Stimulated activated CD8-positive, alpha-beta memory T cell treated with anti-CD3 and anti-CD28 coated beads, Interleukin-2, amount 100 ng/mL, for 1 hour (primary cell): ENCODE data around the gene BTBD3.

Experiments
- DNase-seq, 2 donors: peaks; one replicate each; pipeline ENCODE4 v3.0.0-alpha.2; 2020; ENCODE audit warnings: low read depth in 2 of 2

The BTBD3 gene

DNA sequence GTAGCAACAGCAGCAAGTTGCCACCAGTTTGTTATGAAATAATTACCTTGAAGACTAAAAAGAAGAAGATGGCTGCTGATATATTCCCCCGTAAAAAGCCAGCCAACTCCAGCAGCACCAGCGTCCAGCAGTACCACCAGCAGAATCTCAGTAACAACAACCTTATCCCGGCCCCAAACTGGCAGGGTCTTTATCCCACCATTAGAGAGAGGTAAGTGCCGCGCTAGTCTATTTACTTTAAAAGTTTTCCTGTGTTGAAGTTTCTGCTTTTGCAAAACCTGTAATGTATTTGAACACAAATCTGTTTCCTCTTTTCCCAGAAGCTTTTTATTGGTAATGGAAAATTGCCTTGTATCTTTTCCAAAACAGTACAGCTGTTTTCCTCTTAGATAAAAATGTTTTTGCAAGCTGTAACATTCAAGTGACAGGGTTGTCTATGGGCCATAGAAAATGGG is 725 bp downstream of the BTBD3 start:
- no peak for DNase-seq

GRCh38 chr20:11918981-11919380 is 1.3 kb downstream of the BTBD3 start:
- DNase-seq = no peak

DNA sequence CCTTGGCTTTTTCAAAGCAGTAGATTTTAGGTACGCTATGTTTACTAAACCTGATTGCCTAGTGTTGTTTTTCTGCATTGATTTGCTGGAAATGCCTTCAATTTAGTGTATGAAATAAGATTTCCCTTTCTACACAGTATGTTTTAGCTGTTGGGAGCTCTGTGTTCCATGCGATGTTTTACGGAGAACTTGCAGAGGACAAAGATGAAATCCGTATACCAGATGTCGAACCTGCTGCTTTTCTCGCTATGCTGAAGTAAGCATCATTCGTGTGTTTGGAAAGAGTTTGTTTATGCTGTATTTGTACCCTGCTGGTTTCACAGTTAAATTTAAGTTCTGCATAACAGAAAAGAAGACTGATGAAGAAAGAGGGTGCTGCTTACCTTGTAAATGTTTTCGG is 1.9 kb downstream of the BTBD3 start:
- DNase-seq = no peak

GRCh38 chr20:11920083-11920482 is 2.4 kb downstream of the BTBD3 start:
- DNase-seq = no peak

- DNase-seq = no peak
Measured at GRCh38 chr20:11921321-11921720, 3.6 kb downstream of the BTBD3 start.

DNA sequence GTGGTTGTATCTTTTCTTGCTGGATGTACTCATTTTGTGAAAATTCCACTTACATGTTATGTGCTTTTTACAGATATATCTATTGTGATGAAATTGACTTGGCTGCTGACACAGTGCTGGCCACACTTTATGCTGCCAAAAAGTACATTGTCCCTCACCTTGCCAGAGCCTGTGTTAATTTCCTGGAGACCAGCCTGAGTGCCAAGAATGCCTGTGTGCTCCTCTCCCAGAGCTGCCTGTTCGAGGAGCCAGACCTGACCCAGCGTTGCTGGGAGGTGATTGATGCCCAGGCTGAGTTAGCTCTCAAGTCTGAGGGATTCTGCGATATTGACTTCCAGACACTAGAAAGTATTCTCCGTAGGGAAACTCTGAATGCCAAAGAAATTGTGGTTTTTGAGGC is 4.9 kb downstream of the BTBD3 start:
- no peak for DNase-seq

DNA sequence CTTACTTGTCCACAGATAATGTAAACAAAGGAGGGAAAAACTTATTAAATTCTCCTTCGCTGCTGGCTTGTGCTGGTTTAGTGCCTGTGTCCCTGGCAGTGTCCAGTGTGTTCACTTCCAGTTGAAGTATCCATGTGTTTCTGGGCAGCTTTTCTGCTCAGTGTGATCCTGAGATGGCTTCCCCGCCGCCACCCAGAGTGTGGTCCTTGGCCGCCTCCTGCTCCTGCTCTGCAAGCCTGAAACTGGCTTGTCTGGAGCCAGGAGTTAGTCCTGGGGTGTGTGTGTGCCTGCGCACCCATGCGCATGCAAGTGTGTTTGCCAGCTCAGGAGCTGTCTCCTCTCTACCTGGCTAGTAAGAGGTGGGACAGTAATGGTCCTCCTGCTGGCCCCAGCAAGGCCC is 7.2 kb downstream of the BTBD3 start:
- DNase-seq = no peak

DNA sequence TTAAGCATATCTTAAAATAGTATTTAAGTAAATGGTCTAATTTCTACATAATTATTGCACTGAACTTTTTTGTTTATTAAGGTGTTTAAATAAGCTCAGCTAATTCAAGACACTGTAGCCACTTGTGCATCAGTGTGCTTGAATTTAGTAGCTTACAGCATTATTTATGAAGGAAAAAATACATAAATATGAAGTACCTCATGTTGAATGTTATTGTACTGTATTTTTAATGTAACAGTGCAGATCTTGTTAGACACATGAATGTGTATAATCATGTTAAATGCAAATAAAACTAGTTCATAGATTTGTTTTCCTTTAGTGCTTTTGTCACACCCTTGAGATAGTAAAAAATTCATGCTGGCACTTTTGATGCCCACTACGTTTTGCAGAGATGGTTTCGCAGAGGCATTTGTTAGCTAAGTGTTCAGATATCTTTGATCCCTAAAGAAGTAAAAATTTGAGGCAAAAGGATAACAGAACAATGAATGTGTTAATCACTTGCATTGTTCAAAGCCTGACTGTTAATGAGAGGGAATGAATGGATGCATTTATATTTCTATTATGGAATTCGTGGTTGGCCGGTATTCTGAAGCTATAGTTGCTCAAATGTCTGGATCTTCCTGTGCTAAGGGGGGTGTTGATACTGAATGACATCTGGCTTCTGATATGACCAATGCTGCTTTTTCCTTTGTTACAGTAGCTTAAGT is 8.8 kb downstream of the BTBD3 start:
- DNase-seq = no peak

- DNase-seq = no peak
Measured at GRCh38 chr20:11929947-11930346, 12.3 kb downstream of the BTBD3 start.

GRCh38 chr20:11935212-11936154 is 17.8 kb downstream of the BTBD3 start:
- no peak for DNase-seq

GRCh38 chr20:11936157-11936556 is 18.5 kb downstream of the BTBD3 start:
- no peak for DNase-seq

DNA sequence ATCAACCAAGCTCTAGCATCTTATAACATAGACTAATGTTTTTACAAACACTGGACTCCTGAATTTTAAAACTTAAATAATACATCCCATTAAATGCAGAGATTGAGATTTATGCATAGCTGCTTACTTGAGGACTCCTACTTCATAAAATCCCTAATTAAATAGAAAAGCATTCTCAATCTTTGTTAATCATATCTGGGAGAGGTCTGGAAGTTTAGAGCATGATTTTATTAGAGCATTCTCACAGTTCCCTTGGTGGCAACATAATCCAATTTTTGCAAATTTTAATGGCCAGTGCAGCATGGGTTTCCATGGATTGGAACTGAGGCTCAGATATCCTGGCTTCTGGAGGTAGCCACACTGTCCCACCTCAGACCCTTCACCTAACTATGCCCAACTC is 19.5 kb downstream of the BTBD3 start:
- DNase-seq = no peak

- DNase-seq = no peak
Measured at GRCh38 chr20:11941593-11942246, 24.0 kb downstream of the BTBD3 start.

GRCh38 chr20:11943778-11944177 is 26.1 kb downstream of the BTBD3 start:
- DNase-seq = no peak

- DNase-seq = no peak
Measured at GRCh38 chr20:11948806-11949205, 31.1 kb downstream of the BTBD3 start.

DNA sequence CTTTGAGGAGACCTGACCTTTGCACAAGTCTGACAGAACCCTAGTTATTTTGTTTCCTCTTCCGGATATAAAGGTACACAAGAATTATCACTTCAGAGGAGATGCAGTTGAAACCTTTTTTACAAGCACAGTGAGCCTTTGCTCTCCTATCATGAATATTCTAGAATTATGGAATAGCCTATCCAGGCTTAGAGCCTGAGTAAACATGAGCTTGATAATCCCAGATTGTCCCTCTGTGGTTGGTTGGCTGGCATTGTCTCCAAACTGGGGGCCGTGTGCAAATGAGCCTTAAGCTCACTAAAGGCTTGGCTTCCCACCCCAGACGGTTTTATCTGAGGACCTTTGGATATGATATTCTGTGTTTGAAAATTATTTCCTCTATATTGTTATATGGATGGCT is 32.0 kb downstream of the BTBD3 start:
- DNase-seq = no peak

- no peak for DNase-seq
Measured at GRCh38 chr20:11951696-11952095, 34.0 kb downstream of the BTBD3 start.

DNA sequence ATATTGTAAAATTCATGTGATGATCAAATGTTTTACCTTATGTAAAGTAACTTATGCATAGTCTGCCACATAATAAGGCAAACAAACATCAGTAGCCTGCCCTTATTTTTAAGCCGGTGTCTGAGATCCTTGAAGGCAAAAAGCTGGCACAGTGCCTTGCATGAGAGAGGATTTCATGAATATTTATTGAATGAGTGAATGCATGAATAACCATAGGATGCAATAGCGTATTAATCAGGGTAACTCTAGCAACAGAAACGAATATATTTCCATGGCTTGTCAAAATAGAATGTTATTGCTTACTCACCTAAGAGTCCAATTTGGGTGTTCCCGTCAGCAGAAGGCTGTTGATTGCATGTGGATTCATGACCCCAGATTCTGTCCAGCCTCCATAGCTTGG is 34.9 kb downstream of the BTBD3 start:
- DNase-seq = no peak

- DNase-seq = no peak
Measured at GRCh38 chr20:11957911-11958310, 40.2 kb downstream of the BTBD3 start.

GRCh38 chr20:11958855-11959254 is 41.2 kb downstream of the BTBD3 start:
- no peak for DNase-seq

- DNase-seq = no peak
Measured at GRCh38 chr20:11965602-11966001, 47.9 kb downstream of the BTBD3 start.

DNA sequence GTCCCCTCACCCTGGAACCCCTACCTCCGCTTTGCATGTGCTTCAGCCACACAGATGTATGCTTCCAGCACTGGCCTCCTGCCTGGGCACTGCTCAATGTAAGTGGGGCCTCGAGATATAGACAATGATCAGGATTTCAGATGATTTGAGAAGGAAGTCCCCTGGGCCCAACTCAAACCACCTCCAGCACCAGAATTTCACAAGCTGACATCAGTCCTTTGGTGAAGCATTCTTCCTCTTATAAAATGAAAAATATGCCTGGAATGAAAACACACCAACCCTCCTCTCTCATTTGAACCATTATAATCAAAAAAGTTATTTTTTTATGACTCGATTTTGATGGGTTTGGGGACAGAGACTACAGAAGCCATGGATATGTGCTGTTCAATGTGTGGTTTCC is 48.5 kb downstream of the BTBD3 start:
- no peak for DNase-seq
